ENCODE results near the gene HAO1. TPM values are rescaled to one million over a fixed set of nuclear protein-coding genes. Genes with fewer than 3 reads are reported as not detected.

The HAO1 gene
- total and polyA plus RNA-seq, 2 of the 4 experiments (the other 2 are of a cell fraction) = not detected

GRCh38 chr20:7967199-7967844, 27.1 kb upstream of the HAO1 start:
- no peak overlapping the region for H2AK5ac ChIP-seq (ENCODE audit: low read depth, low read length)
- no peaks in the 10 kb centered on the region for H3K9me1 ChIP-seq (ENCODE audit: insufficient read depth, low read length)
- no peak for ATAC-seq (ENCODE audit: low read depth)
- peak; percentile 6 for DNase-seq
- no peaks in the 10 kb centered on the region for H4K20me1 ChIP-seq (ENCODE audit: insufficient read depth, low read length)
- H2AK9ac ChIP-seq (replicated peaks; ENCODE audit: low read depth, low read length, poor library complexity) = no peak overlapping the region
- intact Hi-C loops (cut with micrococcal nuclease) (no loop called here), in situ Hi-C loops (cut with MboI; ENCODE audit: low sequenced_read_pairs) (no loop called here), dilution Hi-C loops (cut with HindIII; ENCODE audit: low sequenced_read_pairs, unreplicated experiment) (no loop called here)
- WGBS, 2 experiments (ENCODE audit: extremely low coverage in 2 of 2, insufficient read length in 1 of 2) = no CpG with 5 or more reads among the region's 4 CpGs
- H3K27ac ChIP-seq (ENCODE audit: insufficient read depth, low read length) = no peak overlapping the region
- H3K18ac ChIP-seq (ENCODE audit: low read depth, low read length) = no peak overlapping the region
- CTCF ChIA-PET = interaction anchor here (0.7 kb wide), 2 partner anchors 109 to 358 kb away, joined by 3 to 4 read pairs; no protein-coding TSS in a partner anchor
- no peak overlapping the region for H2BK15ac ChIP-seq (ENCODE audit: low read depth, low read length)
- TF ChIP-seq USF2 (IDR thresholded peaks at IDR 0.05; ENCODE audit: low read depth, low read length) (no peak), POLR2A (IDR thresholded peaks at IDR 0.05; ENCODE audit: low read depth, low read length) (no peak), RFX5 (IDR thresholded peaks at IDR 0.05; ENCODE audit: low read depth, low read length) (no peak), NFE2L2 (IDR thresholded peaks at IDR 0.05; ENCODE audit: low read depth, low read length) (no peak), MAZ (IDR thresholded peaks at IDR 0.05; ENCODE audit: borderline replicate concordance, low read depth, low read length) (no peak), BHLHE40 (IDR thresholded peaks at IDR 0.05; ENCODE audit: low read depth, low read length) (no peak), RCOR1 (IDR thresholded peaks at IDR 0.05; ENCODE audit: insufficient replicate concordance, low read length) (no peak), MAFK (IDR thresholded peaks at IDR 0.05; ENCODE audit: low read depth, low read length) (no peak)
- TF ChIP-seq, protein P1, sequence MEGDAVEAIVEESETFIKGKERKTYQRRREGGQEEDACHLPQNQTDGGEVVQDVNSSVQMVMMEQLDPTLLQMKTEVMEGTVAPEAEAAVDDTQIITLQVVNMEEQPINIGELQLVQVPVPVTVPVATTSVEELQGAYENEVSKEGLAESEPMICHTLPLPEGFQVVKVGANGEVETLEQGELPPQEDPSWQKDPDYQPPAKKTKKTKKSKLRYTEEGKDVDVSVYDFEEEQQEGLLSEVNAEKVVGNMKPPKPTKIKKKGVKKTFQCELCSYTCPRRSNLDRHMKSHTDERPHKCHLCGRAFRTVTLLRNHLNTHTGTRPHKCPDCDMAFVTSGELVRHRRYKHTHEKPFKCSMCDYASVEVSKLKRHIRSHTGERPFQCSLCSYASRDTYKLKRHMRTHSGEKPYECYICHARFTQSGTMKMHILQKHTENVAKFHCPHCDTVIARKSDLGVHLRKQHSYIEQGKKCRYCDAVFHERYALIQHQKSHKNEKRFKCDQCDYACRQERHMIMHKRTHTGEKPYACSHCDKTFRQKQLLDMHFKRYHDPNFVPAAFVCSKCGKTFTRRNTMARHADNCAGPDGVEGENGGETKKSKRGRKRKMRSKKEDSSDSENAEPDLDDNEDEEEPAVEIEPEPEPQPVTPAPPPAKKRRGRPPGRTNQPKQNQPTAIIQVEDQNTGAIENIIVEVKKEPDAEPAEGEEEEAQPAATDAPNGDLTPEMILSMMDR (conservative IDR thresholded peaks at IDR 0.05; ENCODE audit: low read depth, low read length) = no peak
- H3K79me1 ChIP-seq (ENCODE audit: low read depth in 1 of 2, low read length in 2 of 2) = no peaks in the 10 kb centered on the region
- H3K14ac ChIP-seq (replicated peaks; ENCODE audit: low read depth, low read length) = no peak overlapping the region
- H3K4ac ChIP-seq (ENCODE audit: low read depth, low read length) = no peak overlapping the region
- no TSS peak for BruUV-seq (replicated peaks)
- POLR2A ChIA-PET (ENCODE audit: unreplicated experiment) = no interaction called here
- no peaks in the 10 kb centered on the region for H3K9me3 ChIP-seq (ENCODE audit: control insufficient read depth, insufficient read depth, low read length)
- H3K4me1 ChIP-seq (ENCODE audit: control insufficient read depth, insufficient read depth, low read length) = no peaks in the 10 kb centered on the region
- no peak overlapping the region for H3K56ac ChIP-seq (ENCODE audit: extremely low read depth, insufficient read depth, low read length)
- no peak overlapping the region for H3K23ac ChIP-seq (ENCODE audit: low read depth, low read length)
- H2BK120ac ChIP-seq (ENCODE audit: low read depth, low read length) = no peak overlapping the region
- H2BK5ac ChIP-seq (ENCODE audit: low read depth, low read length, poor library complexity, severe bottlenecking) = no peak overlapping the region
- no peak overlapping the region for H4K8ac ChIP-seq (ENCODE audit: low read depth in 2 of 2, low read length in 2 of 2)
- H4K5ac ChIP-seq (ENCODE audit: low read depth, low read length) = no peak overlapping the region
- H3K4me2 ChIP-seq (ENCODE audit: low read depth, low read length) = no peak overlapping the region
- H3K4me3 ChIP-seq (ENCODE audit: insufficient read depth, low read depth, low read length) = no peak overlapping the region
- H2BK20ac ChIP-seq (ENCODE audit: low read depth, low read length) = no peak overlapping the region
- H3K36me3 ChIP-seq (ENCODE audit: control insufficient read depth, insufficient read depth, low read length) = no peaks in the 10 kb centered on the region
- no peak overlapping the region for H3K9ac ChIP-seq (ENCODE audit: low read depth, low read length)
- H2AFZ ChIP-seq (replicated peaks; ENCODE audit: low read length, poor library complexity) = no peak overlapping the region
- H4K91ac ChIP-seq (ENCODE audit: insufficient read depth, low read depth, low read length) = no peak overlapping the region
- peaks cover 2% of the 10 kb centered on the region for H3K27me3 ChIP-seq (ENCODE audit: control insufficient read depth, insufficient read depth, low read length)

All from IMR-90 (cell line).